Hindlimb muscle (tissue), 1 donor: Measurements from ENCODE around the gene ETNK1. TPM values are rescaled to one million over a fixed set of nuclear protein-coding genes. Genes with fewer than 3 reads are reported as not detected.
A peak's percentile ranks its signal among the peaks of the same experiment; 100 is the strongest.
"Not testable (repeated sequence)": the region's sequence is repeated elsewhere in the genome, so short reads cannot be mapped to it uniquely, and the experiment has no call there.

Source experiments
- DNase-seq: peaks from one replicate; pipeline ENCODE4 v3.0.0-alpha.2; 2013
- polyA plus RNA-seq: library from polyadenylated mRNA; unstranded; fragments of 120-200 nt; gene quantifications from one replicate; pipeline ENCODE4 v1.2.1, GENCODE V29; 2013; ENCODE audit not compliant: insufficient read length

Gene ETNK1
- polyA plus RNA-seq: 21.5 TPM

DNA sequence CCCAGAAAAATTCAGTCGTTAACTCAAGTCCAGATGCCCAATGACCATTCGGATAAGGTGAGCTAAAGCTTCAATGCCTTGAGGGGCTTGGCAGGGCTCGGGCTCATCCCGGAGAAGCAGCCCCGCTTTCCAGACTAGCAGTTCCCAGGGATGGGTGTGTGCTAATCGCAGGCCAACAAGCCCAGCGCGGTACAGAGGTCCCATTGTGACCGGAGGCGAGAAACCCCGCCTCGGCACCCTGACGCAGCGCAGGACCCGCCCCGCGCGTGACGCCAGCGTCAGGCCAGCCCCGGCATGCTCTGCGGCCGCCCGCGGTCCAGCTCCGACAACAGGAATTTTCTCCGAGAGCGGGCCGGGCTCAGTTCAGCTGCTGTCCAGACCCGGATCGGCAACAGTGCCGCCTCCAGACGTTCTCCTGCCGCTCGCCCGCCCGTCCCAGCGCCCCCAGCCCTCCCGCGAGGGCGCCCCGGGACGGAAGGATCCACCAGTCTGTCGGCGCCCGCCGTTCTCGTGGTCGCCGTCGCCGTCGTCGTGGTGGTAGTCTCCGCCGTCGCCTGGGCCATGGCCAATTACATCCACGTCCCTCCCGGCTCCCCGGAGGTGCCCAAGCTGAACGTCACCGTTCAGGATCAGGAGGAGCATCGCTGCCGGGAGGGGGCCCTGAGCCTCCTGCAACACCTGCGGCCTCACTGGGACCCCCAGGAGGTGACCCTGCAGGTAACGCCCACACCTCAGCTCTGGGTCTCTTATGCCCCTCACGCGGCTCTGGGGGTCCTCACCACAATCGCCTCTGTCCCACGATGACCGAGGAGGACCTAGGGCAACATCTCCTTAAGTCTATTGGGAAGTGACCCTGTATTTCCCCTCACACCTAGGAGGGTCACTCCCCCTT, at the start of gene ETNK1:
Gene ETNK1 (plus strand): TSS at position 302 of the 892 bp plus-strand sequence. CDS start 260 bp downstream, at position 562.
- peak; percentile 97 for DNase-seq

DNA sequence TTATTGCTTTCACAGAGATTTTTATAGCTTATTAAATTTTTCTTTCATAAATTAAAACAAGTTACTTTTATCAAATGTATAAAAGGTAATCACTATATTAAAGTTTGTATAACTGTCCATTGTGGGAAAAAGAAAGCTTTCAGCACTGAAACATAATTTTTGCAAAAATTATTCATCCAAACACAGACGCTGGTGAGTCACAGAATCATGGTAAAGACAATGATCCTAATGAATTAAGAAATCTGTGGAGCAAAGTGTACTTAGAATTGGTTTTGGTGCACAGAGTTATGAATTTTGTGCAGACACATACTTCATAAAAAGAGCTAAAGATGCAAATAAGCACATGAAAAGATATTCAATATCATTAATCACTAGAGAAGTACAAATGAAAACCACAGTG, 48.9 kb upstream of the ETNK1 start:
- no peak for DNase-seq

DNA sequence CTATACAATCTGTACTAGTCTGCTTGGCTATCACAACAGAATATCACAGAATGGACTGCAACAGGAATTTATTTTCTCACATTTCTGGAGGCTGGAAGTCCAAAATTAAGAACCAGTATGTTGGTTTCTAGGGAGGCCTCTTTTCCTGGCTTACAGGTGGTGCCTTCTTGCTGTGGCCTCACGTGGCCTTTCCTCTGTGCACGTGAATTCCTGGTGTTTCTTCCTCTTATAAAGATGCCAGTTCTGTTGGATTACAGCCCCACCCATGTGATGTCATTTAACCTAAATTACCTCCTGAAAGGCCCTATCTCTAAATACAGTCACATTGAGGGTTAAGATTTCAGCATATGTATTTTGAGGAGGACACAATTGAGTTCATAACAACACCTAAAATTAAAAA, 48.5 kb upstream of the ETNK1 start:
- no peak for DNase-seq

DNA sequence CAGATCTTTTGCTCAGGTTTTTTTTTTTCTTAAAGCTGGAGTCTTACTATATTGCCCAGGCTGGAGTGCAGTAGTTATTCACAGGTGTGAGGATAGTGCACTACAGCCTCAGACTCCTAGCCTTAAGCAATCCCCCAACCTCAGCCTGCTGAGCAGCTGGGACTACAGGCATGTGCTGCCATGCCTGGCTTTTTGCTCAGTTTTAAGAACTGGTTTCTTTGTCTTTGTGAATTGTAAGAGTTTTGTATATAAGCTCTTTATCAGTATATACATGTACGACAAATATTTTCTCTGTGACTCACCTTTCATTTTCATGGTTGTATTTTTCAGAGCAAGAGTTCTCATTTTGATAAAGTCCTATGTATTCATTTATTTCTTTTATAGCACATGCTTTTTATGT, 47.3 kb upstream of the ETNK1 start:
- DNase-seq: no peak

DNA sequence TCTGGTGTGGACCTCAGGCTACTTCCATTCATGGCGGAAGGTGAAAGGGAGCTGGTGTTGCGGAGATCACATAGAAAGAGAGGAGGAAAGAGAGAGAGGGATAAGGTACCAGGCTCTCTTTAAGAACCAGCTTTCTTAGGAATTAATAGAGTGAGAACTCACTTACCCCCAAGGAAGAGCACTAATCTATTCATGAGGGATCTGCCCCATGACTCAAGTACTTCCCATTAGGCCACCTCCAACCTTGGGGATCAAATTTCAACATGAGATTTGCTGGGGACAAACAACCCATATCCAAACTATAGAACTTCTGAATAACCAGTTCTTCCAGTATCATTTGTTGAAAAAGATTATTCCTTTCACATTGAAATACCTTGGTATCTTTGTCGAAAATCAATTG, 46.6 kb upstream of the ETNK1 start:
- DNase-seq: no peak

GRCh38 chr12:22588817-22589216, 36.2 kb upstream of the ETNK1 start:
- DNase-seq: no peak

- DNase-seq: no peak
Measured at GRCh38 chr12:22593864-22594263, 31.1 kb upstream of the ETNK1 start.

- not testable (repeated sequence) for DNase-seq
Measured at GRCh38 chr12:22597539-22597938, 27.4 kb upstream of the ETNK1 start.

DNA sequence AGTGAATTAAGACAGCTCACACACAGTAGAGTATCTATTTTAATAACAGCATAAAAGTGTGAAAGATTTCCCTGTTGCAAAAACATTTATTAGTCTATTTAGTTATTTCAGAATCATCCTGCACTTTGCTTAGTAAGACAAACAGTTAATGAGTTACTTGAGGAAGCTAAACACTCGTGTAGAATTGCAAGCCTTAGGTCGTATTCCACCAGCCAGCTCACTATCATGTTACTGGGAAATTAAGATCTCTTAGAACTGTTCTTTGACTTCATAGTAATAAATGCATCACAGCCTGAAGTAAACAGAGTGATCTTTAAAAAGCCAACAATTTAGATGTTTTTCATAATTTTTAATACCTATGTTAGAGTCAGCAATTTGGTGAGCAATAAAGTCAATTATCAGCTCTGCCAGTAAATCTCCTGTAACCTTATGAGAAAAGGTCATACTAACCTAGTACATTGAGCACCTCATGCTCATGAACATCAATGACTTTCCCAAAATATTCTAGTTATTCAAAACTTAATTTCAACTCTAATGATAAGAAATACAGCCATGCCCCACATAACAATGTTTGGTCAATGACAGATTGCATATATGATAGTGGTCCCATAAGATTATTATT, 26.7 kb upstream of the ETNK1 start:
- DNase-seq: no peak

- no peak for DNase-seq
Measured at GRCh38 chr12:22598763-22599161, 26.2 kb upstream of the ETNK1 start.

DNA sequence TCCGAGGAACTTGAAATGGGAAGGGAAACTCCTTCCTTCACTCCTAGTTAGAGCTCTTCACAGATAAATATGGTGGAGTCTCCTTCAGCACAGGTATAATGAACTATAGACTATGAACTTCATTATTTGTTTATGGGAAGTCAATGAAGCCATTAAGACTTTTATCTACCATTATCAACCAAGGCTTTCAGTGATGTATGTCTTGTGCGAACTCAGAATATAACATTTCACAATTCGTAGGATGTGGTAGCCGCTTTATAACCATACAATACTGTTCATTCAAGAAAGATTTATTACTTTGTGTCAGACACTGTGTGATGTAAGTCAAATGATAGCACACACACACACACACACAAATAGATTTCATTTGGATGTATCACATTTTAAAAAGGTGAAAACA, 24.8 kb upstream of the ETNK1 start:
- DNase-seq: no peak

GRCh38 chr12:22609501-22609900, 15.5 kb upstream of the ETNK1 start:
- DNase-seq: no peak

DNA sequence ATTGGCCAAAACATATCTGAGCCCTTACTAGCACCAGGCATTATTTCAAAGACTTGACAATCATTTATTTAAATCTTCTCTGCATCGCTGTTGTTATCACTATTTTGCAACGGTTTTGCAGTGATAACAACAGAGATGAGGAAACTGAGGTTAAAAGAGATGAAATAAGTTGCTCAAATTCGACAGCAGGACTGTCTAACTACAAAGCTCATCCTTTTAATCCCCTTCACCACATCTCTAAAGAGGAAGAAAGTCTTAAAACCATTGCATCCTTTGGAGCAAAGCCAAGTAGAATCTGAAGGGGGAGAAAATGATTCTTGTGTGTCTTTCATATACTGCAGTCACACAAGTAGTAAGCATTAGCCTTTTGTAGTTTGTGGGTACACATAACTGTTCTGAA, 14.8 kb upstream of the ETNK1 start:
- no peak for DNase-seq

GRCh38 chr12:22612822-22613221, 12.1 kb upstream of the ETNK1 start:
- not testable (repeated sequence) for DNase-seq

DNA sequence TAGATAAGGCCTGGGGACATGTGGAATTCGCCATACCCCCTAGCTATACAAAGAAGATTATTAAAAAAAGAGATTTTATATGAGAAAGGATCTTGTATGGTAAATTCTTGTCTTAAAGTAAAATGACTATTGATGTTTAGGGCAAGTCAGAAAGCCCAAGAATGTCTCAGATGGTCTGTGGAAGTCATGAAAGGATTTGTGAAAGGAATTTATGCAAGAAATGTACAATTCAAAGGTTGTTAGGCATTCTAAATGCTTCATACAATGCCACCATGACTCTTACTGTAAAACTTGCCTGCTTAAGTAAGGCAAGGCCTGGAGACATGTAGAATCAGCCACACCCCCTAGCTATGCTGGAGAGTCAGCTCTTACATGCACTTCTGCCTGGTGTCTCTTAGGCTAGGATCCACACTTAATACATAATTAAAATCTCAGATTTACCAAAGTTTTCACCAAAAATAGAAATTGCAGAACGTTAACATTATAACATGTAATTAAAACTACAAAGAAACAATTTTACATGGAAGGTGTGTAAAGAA, 8.9 kb upstream of the ETNK1 start:
- DNase-seq: no peak

GRCh38 chr12:22617630-22618029, 7.3 kb upstream of the ETNK1 start:
- DNase-seq: no peak

DNA sequence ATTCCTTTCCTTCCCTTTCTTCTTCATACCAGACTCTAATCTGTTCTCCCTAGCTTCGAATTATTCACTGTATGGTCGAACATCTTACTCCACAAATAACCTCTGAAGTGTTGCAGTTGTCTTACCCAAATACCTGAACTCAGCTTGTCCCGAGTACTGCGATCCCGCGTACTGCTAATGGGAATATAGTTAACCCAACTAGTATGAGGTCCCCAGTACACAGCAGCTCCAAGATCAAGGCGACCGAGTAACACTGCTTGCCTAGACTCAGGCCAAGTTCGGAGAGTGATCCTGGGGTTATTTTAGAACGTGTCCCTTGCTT, 462 bp upstream of the ETNK1 start:
- DNase-seq: no peak

DNA sequence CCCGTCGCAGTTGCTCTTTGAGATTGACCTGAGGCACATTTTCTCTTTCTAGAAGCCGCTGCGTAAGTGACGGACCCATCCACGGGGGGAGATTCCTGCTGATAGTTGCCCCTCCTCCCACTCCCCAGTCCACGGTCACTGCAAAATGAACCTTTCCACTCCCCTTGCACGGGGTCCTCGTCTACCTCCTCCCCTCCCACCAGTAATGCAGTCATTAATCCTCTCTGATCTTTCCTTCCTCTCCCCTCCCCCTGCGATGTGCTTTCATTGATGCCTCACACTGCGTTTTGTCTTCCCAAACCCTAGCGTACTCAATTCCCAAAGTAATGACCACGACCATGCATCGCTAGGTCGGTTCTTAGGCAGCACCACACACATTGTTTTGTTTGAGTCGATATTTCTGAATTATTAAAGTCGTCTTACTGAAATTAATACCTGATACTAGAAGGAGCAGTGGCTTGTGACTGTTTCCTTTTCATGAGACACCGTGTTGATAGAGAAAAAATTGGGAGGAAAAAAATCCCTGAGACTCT, 857 bp downstream of the ETNK1 start:
- peak; percentile 50 for DNase-seq

DNA sequence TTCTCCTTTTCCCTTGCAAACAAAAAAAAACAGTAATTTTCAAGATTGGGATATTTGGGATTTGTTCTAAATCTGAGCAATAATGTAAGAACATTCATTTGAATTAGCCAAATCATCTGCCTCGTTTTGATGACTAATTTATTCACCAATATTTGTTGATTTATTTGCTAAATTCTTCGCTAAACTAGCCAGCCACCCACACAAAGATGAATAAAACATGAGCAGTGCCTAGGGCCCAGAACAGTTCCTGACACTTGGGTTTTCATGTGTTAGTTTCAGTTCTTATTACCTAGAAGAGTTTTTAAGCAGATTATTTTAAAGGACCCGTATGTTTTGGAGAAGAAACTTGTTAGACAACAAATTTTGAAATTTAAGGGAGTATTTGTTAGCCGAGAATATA, 1.4 kb downstream of the ETNK1 start:
- DNase-seq: peak; percentile 8

DNA sequence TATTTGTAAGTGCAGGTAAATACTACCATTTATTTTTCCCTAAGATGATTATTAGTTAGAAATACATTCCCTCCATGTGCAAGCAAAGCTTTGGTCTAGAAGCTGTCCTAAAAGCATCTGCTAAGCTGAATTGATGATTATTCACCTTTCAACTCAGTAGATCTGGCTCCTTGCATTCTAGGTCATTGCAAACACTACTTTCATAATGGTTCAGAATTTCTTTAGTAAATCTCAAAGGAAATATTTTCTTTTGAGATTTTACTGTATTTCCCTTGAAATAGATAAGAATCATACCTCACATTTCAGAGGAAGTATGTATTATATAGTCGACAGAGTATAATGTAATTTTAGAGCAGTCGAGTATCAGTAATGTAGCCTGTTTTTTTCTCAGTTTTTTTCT, 2.4 kb downstream of the ETNK1 start:
- no peak for DNase-seq

DNA sequence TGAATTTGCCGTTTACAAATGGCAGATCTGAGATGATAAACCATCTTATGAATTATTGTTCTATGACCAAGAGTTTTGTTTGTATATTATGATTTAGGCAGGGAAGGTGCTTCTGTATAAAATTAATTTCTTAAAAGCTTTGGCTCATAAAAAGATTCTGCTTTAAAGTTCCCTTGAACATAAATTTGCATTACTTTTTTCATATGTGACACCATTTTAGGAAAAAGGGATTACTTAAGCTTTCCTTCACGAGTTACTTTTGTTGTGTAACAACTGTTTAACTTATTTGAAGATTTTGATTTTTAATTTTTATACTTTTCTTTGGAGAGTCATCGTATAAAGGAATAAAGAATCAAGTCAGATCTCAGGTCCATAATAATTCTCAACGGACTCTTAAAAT, 3.3 kb downstream of the ETNK1 start:
- no peak for DNase-seq

- no peak for DNase-seq
Measured at GRCh38 chr12:22631863-22632463, 7.0 kb downstream of the ETNK1 start.

GRCh38 chr12:22634883-22635282, 9.9 kb downstream of the ETNK1 start:
- DNase-seq: no peak
